HTR-8/SVneo (cell line): ENCODE measurements around the gene CHST15.

ENCODE experiments used
- DNase-seq: peaks from one replicate; pipeline ENCODE4 v3.0.0; 2011; ENCODE audit warnings: low spot score, mixed read lengths; ENCODE audit not compliant: insufficient read length
- FAIRE-seq: peaks from 2 replicates; lab custom pipeline; 2011; peaks lifted over from hg19 to GRCh38; lab: Jason Lieb, UNC

CHST15 gene

GRCh38 chr10:124124769-124125161 lies 31.4 kb upstream of the CHST15 start:
- DNase-seq = no peak
- no peak for FAIRE-seq

- no peak for FAIRE-seq
- DNase-seq = no peak
These were observed 30.8 kb upstream of the CHST15 start for GRCh38 chr10:124124123-124124768.

- DNase-seq = no peak
- no peak for FAIRE-seq
These were observed 29.8 kb upstream of the CHST15 start for GRCh38 chr10:124123156-124123555.

DNA sequence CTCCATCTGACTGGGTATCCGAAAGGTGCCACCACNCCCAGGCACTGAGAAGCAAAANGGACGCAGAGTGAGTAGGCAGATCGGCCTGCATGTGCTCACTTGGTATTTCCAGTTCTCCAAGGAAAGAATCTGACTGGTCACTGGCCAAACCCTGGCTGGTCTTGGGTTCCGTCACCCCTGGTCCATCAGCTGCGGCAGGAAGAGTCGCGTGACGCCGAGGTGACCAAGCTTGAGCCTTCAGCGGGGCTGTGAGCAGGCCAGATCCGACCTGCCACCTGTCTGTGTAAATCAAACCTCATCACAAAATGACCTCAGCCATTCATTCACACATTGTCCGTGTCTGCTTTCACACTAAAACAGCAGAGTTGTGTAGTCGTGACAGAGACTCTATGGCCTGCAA lies 28.8 kb upstream of the CHST15 start:
- FAIRE-seq (no peak), DNase-seq (no peak)

DNA sequence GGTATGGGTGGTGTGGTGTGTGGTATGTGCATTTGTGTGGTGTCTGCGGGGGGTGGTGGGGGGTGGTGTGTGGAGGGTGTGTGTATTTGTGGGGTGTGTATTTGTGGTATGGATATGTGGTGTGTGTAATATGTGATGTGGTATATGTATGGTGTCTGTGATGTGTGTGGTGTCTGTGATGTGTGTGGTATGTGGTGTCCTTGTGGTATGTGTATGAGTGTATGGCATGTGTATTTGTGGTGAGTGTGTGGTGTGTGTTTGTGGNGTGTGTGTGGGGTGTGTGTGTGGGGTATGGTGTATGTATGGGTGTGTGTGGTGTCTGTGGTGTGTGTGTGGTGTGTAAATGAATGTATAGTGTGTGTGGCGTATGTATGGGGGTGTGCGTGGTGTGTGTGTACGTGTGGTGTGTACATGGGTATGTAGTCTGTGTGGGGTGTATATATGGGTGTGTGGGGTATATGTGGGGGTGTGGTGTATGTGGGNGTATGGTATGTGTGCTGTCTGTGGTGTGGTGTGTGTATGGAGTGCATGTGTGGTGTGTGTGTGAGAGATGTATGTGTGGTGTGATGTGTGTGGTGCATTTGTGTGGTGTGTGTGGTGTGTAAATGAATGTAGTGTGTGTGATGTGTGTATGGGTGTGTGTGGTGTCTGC lies 27.1 kb upstream of the CHST15 start:
- DNase-seq = no peak
- no peak for FAIRE-seq

DNA sequence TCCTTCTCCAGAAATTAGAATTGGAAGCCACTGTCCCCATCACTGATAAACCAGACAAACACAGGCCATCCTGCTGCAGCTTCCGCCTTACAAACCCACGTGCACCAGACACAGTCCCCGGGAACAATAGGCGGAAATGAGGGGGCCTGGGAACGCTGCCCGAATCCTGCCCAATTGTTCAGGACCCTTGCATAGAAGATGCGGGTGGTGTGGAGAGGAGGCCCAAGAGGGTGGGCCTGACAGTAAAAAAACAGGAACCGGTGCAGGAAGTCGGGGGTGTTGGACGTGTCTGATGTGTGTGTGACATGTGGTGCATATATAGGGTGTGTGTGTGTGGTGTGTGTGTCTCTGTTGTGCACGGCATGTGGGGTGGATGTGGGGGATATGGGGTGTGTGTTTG lies 26.5 kb upstream of the CHST15 start:
- DNase-seq (no peak), FAIRE-seq (no peak)

DNA sequence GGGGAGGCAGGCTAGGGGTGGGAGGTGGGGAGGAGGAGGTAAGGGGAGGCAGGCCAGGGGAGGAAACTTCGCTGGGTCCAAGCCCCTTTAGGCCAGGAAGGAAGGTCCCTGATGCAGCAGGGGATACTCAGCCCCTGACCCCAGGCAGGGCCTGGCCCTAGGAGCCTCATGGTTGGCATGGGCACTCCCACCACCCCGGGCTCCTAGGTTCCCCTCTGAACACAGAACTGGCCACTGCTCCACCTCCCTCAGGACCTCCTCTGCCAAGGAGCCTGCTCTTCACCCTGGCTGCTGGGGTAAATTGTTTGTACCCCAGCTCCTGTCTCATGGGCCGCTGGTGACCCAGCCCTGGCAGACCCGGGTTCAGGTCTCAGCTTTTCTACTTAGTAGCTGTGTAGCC lies 25.8 kb upstream of the CHST15 start:
- FAIRE-seq (no peak), DNase-seq (no peak)

- DNase-seq = no peak
- FAIRE-seq = no peak
These were observed 24.4 kb upstream of the CHST15 start for GRCh38 chr10:124117833-124118232.

- DNase-seq (no peak), FAIRE-seq (no peak)
These were observed 24.1 kb upstream of the CHST15 start for GRCh38 chr10:124117511-124117785.

GRCh38 chr10:124116771-124117510 lies 23.5 kb upstream of the CHST15 start:
- FAIRE-seq = no peak
- no peak for DNase-seq

DNA sequence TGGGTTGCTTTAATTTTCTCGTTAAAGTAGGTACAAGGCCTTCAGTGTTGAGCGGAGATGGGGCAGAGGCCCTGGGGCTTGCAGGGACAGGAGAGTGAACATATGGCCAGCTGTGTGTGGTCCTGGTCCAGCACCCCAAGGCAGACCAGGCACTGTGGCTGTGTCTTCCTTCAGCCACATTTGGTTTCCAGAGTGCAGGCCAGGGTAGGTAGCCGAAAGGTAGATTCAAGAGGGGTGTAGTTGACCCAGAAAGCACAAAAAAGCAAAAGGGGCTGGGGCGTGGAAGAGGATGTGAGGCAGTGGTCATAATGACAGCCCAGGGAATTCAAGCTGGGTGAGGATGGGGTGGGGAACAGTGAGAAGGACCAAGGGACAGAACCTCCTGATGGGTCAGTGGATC lies 21.3 kb upstream of the CHST15 start:
- no peak for FAIRE-seq
- no peak for DNase-seq

DNA sequence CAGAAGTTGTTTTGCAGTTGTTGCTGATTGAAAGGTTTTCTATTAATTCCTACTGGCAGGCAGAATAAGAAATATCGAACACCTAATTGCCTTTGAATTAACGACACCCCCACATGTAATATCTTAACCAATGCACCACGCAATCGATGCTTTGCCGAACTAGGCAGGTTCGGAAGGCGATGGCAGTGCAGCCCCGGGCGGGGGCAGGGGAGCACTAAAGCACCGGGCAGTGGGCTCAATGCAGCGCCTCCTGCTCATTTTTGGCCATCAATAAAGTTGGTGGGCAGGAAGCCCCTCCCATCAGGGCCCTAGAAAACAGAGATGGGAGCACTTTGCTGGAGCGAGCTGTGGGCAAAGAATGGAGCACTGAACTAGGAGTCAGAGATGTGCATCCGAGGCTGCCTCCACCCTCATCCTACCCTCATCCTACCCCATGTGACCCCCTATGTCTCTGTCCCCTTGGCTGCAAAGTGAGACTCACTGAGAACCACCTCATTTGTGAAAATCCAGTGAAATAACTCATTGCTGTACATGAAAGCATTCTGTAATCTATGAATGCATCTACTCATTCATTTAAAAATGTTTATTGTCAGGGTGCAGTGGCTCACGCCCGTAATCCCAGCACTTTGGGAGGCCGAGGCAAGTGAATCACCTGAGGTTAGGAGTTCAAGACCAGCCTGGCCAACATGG lies 19.6 kb upstream of the CHST15 start:
- no peak for DNase-seq

DNA sequence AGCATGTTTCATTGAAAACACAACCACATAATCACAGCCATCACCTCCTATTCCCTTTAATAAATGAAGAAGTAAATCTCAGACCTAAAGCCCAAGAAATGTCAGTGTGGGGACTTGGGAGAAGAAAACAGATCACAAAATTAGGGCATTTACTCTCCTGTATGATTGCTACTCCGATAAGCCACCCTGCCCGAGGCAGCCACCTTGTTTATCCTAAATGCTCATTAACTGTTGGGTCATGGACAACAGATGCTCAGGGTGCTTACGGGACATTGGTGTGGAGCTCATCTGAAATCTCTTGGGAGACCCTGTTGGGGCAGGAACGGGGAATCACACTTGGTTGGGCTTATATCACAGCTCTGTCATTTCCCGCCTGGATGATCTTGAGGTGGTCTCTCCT lies 17.5 kb upstream of the CHST15 start:
- FAIRE-seq (no peak), DNase-seq (no peak)

More for the DNA sequence above, 19.6 kb upstream of the CHST15 start:
- FAIRE-seq = no peak

- DNase-seq (no peak), FAIRE-seq (no peak)
These were observed 15.9 kb upstream of the CHST15 start for GRCh38 chr10:124109261-124109660.

GRCh38 chr10:124107072-124107471 lies 13.7 kb upstream of the CHST15 start:
- no peak for FAIRE-seq
- no peak for DNase-seq

- DNase-seq (no peak), FAIRE-seq (no peak)
These were observed 13.0 kb upstream of the CHST15 start for GRCh38 chr10:124106241-124106879.

DNA sequence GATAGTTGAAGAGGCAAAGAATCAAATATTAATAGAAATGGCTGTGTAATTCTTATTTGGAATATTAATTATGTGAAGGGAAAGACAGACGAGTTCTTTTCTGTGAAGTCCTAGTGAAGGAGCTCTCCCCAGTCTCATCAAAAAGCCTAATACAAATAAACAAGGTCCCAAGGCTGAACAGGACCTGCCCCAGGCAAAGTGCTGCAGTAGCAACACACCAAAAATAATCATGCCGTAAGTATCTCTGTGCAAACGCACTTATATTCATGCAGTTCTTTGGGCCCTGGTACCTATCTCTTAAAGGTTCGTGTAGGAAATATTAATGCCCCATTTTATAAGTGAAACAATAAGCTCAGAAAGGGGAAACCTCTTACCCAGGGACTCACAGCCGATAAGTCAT lies 12.2 kb upstream of the CHST15 start:
- FAIRE-seq = no peak
- DNase-seq = no peak

DNA sequence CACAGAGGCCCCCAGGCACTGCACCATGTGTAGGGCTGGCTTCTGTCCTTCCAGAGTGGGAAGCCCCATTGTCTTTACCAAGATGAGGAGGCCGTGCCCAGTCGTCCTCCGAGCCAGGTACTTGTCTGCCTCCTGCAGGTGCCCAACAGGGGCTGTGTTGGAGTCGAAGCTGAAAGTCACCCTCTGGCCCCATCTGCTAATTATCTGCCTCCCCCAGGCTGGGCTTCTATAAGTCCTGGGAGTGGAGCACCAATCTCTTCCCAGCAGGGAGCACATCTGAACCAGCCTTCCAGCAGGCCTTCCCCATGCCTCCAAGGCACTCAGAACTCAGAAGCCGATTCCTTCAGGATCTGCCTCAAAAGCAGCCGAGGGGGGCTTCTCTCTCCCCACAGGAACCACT lies 11.6 kb upstream of the CHST15 start:
- DNase-seq (no peak), FAIRE-seq (no peak)

- no peak for FAIRE-seq
- no peak for DNase-seq
These were observed 10.7 kb upstream of the CHST15 start for GRCh38 chr10:124104011-124104627.

- no peak for FAIRE-seq
These were observed 8.0 kb upstream of the CHST15 start for GRCh38 chr10:124101351-124101750.

More at GRCh38 chr10:124101351-124101750, 8.0 kb upstream of the CHST15 start:
- DNase-seq = no peak
